ENCODE measurements around the gene MED15. TPM values are rescaled to one million over a fixed set of nuclear protein-coding genes. Genes with fewer than 3 reads are reported as not detected.
"Not testable (repeated sequence)": the region's sequence is repeated elsewhere in the genome, so short reads cannot be mapped to it uniquely, and the experiment has no call there.

Gene MED15
- total RNA-seq, 3 donors from 2014 or later = 36.6 to 53.1 (median 52.3) TPM

DNA sequence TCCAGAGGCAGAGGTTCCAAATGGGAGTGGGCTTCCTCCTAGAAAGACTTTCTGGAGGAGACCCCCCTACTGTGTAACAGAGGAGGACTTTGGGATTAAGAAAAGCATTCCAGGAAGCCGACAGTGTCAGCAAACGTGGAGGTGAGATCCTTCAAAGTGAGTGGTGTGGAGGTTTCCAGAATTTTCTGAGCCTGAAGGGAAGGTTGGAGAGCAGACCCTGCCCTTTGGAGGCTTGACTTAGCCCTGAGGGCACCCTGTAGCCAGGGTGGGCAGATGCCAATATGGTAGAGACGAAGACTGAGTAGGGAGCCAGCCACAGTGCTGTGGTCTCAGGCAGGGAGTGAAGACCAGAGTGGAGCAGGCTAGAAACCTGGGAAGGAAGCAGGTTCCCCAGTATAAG lies 10.0 kb upstream of the MED15 start:
- DNase-seq (ENCODE audit: low spot score in 2 of 2) = no peak

DNA sequence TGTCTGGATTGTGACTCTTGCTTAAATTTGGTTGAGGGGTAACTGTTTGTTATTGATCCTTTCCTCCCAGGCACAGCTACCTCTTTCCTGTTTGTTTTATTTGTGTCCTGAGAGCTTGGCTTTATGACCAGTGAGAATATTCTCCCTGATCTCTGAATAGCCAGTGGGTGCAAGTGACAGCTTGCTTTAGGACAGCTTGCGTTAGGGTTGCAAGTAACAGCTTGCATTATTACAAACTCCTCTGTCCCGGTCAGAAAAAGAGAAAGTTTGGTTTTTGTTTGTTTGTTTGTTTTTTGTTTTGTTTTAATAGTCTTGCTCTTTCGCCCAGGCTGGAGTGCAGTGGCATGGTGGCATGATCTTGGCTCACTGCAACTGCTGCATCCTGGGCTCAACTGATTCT lies 8.5 kb upstream of the MED15 start:
- no peak overlapping the region for H3K4me3 ChIP-seq
- intact Hi-C loops (cut with DNase I; ENCODE audit: low total_unique reads) = no loop called here

More for the DNA sequence above, 10.0 kb upstream of the MED15 start:
- Histone ChIP-seq H3K4me3 (no peak overlapping the region), H3K36me3 (no peaks in the 10 kb centered on the region), H3K27ac (no peak overlapping the region), H3K27me3 (no peaks in the 10 kb centered on the region), H3K4me1 (peaks cover 0 to 8% of the 10 kb centered on the region in 2 donors), H3K9me3 (no peaks in the 10 kb centered on the region)
- no peak for TF ChIP-seq POLR2A (IDR thresholded peaks at IDR 0.05)
- no peak for TF ChIP-seq POLR2AphosphoS5 (IDR thresholded peaks at IDR 0.05)
- TF ChIP-seq, protein P1, sequence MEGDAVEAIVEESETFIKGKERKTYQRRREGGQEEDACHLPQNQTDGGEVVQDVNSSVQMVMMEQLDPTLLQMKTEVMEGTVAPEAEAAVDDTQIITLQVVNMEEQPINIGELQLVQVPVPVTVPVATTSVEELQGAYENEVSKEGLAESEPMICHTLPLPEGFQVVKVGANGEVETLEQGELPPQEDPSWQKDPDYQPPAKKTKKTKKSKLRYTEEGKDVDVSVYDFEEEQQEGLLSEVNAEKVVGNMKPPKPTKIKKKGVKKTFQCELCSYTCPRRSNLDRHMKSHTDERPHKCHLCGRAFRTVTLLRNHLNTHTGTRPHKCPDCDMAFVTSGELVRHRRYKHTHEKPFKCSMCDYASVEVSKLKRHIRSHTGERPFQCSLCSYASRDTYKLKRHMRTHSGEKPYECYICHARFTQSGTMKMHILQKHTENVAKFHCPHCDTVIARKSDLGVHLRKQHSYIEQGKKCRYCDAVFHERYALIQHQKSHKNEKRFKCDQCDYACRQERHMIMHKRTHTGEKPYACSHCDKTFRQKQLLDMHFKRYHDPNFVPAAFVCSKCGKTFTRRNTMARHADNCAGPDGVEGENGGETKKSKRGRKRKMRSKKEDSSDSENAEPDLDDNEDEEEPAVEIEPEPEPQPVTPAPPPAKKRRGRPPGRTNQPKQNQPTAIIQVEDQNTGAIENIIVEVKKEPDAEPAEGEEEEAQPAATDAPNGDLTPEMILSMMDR (IDR thresholded peaks at IDR 0.05) = no peak
- intact Hi-C loops (cut with DNase I; ENCODE audit: low total_unique reads) = no loop called here

DNA sequence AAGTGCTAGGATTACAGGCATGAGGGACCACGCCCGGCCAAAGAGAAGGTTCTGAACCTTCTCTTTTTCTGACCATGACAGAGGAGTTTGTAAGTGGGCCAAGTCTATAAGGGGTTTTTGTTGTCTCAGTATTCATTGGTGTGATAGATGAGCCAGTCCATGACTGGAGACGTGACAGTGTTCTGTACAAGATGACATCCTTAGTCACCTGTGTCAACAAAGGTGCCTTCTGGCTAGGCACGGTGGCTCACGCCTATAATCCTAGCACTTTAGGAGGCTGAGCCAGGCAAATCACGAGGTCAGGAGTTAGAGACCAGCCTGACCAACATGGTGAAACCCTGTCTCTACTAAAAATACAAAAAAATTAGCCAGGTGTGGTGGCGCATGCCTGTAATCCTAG lies 7.6 kb upstream of the MED15 start:
- intact Hi-C loops (cut with DNase I; ENCODE audit: low total_unique reads) = no loop called here
- Histone ChIP-seq H3K27me3 (no peaks in the 10 kb centered on the region), H3K9me3 (no peaks in the 10 kb centered on the region), H3K36me3 (no peaks in the 10 kb centered on the region), H3K27ac (no peak overlapping the region), H3K4me3 (no peak overlapping the region), H3K4me1 (no peaks in the 10 kb centered on the region)
- no peak for DNase-seq (ENCODE audit: low spot score in 2 of 2)
- TF ChIP-seq POLR2AphosphoS5 (IDR thresholded peaks at IDR 0.05) (no peak), POLR2A (IDR thresholded peaks at IDR 0.05) (no peak)
- TF ChIP-seq, protein P1 (IDR thresholded peaks at IDR 0.05) = no peak

More for the DNA sequence above, 8.5 kb upstream of the MED15 start:
- no peak for TF ChIP-seq POLR2A (IDR thresholded peaks at IDR 0.05)
- TF ChIP-seq POLR2AphosphoS5 (IDR thresholded peaks at IDR 0.05) = no peak
- TF ChIP-seq, protein P1 (IDR thresholded peaks at IDR 0.05) = no peak
- H3K27ac ChIP-seq = no peak overlapping the region
- H3K36me3 ChIP-seq = no peaks in the 10 kb centered on the region
- no peak for DNase-seq (ENCODE audit: low spot score in 2 of 2)
- peaks cover 0 to 6% of the 10 kb centered on the region in 2 donors for H3K4me1 ChIP-seq
- no peaks in the 10 kb centered on the region for H3K27me3 ChIP-seq
- H3K9me3 ChIP-seq = no peaks in the 10 kb centered on the region

DNA sequence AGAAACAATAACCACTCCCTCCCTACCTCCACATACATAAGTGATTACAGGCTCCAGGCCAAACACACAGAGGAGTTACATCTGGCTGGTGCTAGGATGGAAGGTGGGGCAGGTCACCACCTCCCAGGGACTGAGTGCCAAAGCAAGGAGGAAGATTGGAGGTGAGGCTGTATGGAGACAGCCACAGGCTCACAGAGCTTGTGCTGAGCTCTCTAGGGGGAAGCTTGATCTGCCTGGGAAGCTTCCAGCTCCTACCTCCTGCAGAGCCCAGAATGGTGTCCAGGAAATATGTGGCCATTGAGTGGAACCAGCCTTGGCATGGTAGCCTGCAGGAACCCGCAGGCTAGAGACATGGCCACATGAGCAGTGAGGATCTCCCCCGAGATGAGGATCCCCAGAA lies 3.6 kb upstream of the MED15 start:
- TF ChIP-seq, protein P1 (IDR thresholded peaks at IDR 0.05) = no peak
- no peak for TF ChIP-seq POLR2AphosphoS5 (IDR thresholded peaks at IDR 0.05)
- no peak for TF ChIP-seq POLR2A (IDR thresholded peaks at IDR 0.05)
- no peaks in the 10 kb centered on the region for H3K36me3 ChIP-seq
- no peak for DNase-seq (ENCODE audit: low spot score in 2 of 2)
- intact Hi-C loops (cut with DNase I; ENCODE audit: low total_unique reads) = no loop called here
- no peak overlapping the region for H3K27ac ChIP-seq
- no peaks in the 10 kb centered on the region for H3K4me1 ChIP-seq
- H3K27me3 ChIP-seq = no peaks in the 10 kb centered on the region
- H3K4me3 ChIP-seq = no peak overlapping the region
- H3K9me3 ChIP-seq = no peaks in the 10 kb centered on the region

DNA sequence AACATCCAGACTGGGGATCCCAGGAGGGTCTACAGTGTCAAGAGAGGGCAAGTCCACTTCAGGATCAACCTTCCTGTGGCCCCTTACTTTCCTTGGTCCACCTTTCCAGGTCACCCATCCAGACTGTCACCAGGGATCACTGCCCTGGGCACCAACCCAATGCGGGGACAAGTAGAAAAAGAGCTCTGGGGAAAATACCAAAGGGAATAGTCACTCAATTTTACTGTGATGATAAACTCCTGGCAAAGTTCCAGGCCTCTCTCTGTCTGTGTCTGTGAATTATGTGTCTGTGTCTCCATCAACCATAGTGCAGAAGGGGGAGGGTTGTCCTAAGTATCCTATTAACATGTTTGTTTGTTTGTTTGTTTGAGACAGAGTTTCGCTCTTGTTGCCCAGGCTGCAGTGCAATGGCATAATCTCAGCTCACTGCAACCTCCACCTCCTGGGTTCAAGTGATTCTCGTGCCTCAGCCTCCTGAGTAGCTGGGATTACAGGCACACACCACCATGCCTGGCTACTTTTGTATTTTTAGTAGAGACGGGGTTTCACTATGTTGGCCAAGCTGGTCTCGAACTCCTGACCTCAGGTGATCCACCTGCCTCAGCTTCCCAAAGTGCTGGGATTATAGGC lies 3.0 kb upstream of the MED15 start:
- DNase-seq (ENCODE audit: low spot score in 2 of 2); H3K27me3 ChIP-seq; H3K4me1 ChIP-seq; H3K27ac ChIP-seq; H3K36me3 ChIP-seq; H3K9me3 ChIP-seq; intact Hi-C loops (cut with DNase I; ENCODE audit: low total_unique reads); H3K4me3 ChIP-seq: not testable (repeated sequence)
